HG03196 (cell line): ENCODE measurements around the gene PPP1R3E.
A peak's percentile ranks its signal among the peaks of the same experiment; 100 is the strongest.

Experiments
- ATAC-seq: cut with Tn5 transposase; IDR thresholded peaks from one replicate; pipeline ENCODE4 v1.9.1; 2021; ENCODE audit not compliant: unreplicated experiment

Gene PPP1R3E

GRCh38 chr14:23322568-23323517, 20.2 kb upstream of the PPP1R3E start:
- ATAC-seq, result no peak

DNA sequence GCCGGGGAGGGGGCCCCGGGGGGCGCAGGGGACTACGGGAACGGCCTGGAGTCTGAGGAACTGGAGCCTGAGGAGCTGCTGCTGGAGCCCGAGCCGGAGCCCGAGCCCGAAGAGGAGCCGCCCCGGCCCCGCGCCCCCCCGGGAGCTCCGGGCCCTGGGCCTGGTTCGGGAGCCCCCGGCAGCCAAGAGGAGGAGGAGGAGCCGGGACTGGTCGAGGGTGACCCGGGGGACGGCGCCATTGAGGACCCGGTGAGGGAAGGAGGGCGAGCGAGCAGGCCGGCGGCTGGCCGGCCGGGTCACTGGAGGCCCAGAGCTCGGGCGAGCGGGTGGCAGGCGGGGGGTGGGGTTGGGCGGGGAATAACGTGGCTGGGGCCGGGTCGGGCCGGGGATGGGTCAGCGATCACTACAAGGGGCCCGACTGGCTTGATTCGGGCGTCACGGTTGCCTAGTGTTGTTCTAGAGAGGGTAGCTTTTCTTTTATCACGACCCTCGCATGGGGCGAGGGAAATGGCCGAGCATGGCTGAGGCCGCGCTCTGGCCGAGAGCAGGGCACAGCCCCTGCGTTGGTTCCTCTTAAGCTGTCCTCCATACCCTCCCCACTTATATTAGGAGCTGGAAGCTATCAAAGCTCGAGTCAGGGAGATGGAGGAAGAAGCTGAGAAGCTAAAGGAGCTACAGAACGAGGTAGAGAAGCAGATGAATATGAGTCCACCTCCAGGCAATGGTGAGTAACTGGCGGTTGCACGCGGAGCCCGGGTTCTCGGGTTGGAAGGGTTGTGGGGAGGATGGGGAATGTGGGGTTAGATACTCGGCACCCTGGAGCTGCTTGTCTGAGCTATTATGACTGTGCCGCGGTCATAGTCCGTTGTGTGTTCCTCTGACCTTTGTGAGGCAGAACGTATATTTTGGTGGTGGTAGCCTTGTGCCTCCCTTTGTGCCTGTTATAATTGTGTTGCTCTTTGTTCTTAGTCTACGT, 19.2 kb upstream of the PPP1R3E start:
- no peak for ATAC-seq

GRCh38 chr14:23320584-23321571, 18.2 kb upstream of the PPP1R3E start, which contains the start of gene PABPN1:
TSS of gene PABPN1 (plus strand) at chr14:23321457. CDS start at chr14:23321470, 13 bp downstream.
- peak; percentile 88 for ATAC-seq

- ATAC-seq, result no peak
Observed at GRCh38 chr14:23319746-23320583, 17.3 kb upstream of the PPP1R3E start.

DNA sequence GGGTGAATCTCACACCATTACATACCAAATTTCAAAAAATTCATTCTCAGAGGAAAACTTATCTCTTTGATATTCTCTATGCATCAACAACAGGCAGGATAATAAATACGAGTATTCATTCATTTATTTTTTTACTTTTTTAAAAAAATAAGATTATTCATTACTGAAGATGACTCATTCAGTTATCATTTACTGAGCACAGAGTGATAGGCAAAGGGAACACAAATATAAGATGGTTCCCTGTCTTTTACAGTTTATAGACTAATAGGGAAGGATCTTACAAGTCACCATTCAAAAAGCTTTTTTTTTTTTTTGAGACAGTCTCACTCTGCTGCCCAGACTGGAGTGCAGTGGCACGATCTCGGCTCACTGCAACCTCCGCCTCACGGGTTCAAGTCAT, 13.6 kb upstream of the PPP1R3E start:
- no peak for ATAC-seq

GRCh38 chr14:23310546-23310945, 7.9 kb upstream of the PPP1R3E start:
- no peak for ATAC-seq

DNA sequence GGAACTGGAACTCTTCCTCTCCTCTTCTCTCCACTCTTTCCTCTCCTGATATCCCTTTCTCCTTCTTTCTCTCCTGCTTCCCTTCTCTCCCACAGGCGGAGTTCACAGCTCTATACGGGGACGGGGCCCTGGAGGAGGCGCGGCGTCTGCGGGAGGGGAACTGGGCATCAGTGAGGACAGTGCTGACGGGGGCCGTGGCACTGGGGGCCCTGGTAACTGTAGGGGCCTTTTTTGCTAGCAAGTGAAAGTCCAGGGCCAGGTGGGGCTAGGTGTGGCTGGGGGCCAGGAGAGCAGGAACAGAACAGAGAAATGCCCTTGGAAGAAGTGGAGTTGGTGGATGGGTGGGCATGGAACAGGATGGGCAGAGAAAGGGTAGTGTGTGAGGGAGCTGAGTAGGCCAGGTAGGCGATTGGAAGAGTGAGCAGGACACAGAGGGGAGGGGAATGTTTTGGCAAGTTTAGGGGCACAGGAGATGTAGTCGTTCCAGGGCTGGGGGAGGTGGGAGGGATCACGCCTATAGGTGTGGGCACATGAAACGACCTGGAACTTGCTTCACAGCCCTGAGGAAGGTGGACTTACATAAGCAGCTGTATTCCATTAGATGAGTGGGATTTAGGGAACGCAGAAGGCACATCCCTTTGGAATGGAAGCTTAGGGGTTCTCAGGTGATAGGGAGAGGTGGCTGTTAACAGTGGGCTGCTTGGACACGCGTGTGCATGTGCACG, 6.2 kb upstream of the PPP1R3E start:
- no peak for ATAC-seq

- no peak for ATAC-seq
Observed at GRCh38 chr14:23307687-23308644, 5.3 kb upstream of the PPP1R3E start.

DNA sequence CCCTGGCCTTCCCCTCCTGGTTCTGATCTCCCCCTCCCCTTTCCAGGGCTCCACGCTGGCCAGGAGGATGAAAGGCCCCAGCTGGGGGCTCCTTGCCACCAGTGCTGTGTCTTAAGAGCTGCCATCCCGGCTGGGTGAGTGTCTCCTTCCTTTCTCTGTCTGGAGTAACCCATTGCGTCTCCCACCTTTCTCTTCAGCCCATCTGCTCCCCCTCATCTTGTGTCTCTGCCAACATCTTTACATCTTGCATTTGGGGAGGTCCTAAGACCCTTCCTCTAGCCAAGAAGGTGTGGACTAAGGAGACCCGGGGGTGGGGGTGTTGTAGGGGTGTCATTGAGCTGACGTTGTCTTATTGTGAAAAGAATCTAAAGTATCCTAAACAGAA, 4.5 kb upstream of the PPP1R3E start:
- no peak for ATAC-seq

DNA sequence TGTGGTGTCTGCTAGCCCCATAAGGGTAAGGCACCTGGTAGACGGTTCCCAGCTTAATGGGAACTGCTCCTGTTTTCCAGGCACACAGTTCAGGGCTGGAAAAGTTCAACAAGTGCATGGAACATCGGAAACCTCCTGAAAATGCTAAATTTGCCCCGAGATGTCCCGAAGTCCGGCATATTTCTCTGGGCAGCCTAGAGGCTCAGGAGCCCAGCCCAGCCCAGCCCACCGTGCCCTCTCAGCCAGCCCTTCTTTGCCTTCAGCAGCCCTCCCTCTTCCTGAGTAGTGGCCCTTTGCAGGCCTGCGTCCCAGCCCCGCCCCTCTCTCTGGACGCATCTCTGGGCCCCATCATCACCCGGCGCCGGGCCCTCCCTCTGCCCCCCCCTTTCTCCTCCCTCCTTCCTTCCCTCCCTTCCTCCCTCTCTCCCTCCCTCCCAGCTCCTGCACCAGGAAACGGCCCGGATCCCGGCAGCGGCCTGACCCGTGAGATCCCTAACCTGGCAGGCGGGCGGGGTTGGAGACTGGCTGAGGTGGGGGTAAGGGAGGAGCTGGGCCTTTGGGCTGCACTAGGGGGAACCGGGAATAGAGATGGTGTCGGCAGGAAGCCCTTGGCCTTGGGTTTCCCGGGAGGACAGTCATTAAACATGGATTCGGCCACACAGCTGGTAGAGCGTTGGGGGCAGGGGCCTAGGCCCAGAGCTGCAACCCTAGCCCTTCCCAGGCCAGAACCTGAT, 3.9 kb upstream of the PPP1R3E start, which contains the start of gene BCL2L2:
BCL2L2 (plus strand) TSS at position 422 of the 734 bp plus-strand sequence. CDS start 935 bp downstream, outside the sequence.
- no peak for ATAC-seq

DNA sequence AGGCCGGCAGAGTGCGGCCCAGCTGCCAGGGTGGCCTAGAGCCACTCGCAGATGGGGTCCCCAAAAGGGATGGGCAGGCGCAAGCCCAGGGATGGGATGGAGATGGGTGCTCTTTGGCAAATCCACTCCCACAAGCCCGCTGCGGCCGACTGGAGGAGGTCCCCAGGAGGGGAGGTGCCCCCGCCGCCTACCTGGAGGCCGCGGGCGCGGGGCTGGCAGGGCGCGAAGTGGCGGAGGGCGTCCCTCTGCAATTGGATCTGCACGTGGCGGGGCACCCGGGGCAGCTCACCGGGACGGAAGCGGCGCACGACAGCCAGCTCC, 730 bp downstream of the PPP1R3E start:
- ATAC-seq, result peak; percentile 12

- peak; percentile 79 for ATAC-seq
Observed at GRCh38 chr14:23301288-23301968, 1.2 kb downstream of the PPP1R3E start.

DNA sequence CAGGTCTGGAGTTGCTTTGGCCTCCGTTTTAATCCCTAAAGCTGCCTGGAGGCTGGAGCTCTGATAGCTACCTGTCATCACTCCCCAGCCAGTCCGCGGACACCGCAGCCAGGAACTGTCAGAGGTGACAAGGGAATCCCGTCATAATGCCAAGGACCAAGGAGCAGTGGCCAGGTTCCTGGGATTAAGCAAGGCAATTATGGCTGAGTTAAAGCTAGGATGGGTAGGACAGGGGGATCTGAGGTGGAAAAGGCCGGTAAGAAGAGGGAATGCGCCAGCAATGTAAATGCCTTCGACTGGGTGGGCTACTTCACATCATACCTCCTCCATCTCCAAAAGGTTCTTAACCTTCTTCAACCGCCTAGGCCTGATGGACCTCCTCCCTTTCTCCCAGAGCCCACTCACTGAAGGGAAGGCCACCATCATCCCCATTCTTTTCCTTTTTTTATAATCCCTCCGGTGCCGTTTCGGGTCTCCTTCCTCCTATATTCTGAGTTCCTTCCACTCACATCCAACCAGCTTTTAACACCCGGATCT, 1.9 kb downstream of the PPP1R3E start:
- no peak for ATAC-seq

DNA sequence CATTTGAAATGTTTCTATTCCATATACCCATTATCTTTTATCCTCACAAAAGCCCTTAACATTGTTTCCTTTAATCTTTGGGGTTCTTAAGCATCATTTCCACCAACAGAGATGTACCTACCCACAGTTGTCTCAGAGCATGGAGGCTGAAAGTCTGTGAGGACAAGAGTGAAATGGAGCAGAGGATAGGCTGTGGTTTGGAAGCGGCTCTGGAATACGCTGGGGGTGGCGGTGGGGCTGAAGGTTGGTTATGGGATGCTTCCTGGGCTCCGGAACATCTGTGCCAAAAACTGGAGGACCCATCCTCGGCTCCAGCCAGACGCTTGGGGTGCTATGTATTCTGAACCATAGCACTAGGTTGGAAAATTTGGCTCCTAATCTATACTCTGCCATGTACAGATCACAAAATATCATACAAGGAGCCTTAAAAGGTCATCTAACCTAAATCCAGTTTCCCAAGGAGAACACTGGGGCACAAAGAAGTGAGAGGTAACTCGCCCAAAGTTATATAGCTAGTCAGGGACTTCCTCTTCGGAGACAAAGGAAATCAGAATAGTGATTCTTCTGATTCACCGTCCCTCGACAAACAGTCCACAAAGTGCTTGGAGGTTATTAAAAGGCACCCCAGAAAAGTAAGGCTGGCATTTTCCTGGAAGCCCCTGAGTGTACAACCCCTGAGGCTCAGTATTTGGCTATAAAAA, 2.5 kb downstream of the PPP1R3E start:
- ATAC-seq, result no peak

GRCh38 chr14:23299211-23299957, 3.3 kb downstream of the PPP1R3E start:
- ATAC-seq, result no peak
